Loucy (cell line): ENCODE measurements around the gene PTER.

Experiments
- H2AFZ ChIP-seq: fragments of 200-600 bp; sonication (generic); 2 replicates; pipeline ENCODE4 v1.6.0; 2016; ENCODE audit warnings: antibody characterized with exemption, mild to moderate bottlenecking, low read length, moderate library complexity
- H3F3A ChIP-seq: fragments of 200-600 bp; 2 replicates; pipeline ENCODE4 v1.6.0; 2016; ENCODE audit warnings: antibody characterized with exemption, low read depth, mild to moderate bottlenecking
- H3K27me3 ChIP-seq: fragments of 200-600 bp; sonication (generic); 2 replicates; pipeline ENCODE4 v1.6.1; 2014; ENCODE audit warnings: low read length, mild to moderate bottlenecking; ENCODE audit not compliant: insufficient read depth, poor library complexity, severe bottlenecking
- H3K36me3 ChIP-seq: fragments of 200-600 bp; sonication (generic); 2 replicates; pipeline ENCODE4 v1.6.1; 2016; ENCODE audit warnings: low read length; ENCODE audit not compliant: insufficient read depth
- H3K4me1 ChIP-seq: fragments of 200-600 bp; sonication (generic); 2 replicates; pipeline ENCODE4 v1.5.1; 2014; ENCODE audit warnings: low read length, mild to moderate bottlenecking; ENCODE audit not compliant: insufficient read depth, poor library complexity, severe bottlenecking
- H3K4me2 ChIP-seq: fragments of 200-600 bp; sonication (generic); 2 replicates; pipeline ENCODE4 v1.6.0; 2014; ENCODE audit warnings: antibody characterized with exemption, low read length, low read depth, mild to moderate bottlenecking; ENCODE audit not compliant: poor library complexity, severe bottlenecking
- H3K4me3 ChIP-seq: fragments of 200-600 bp; sonication (generic); 2 replicates; pipeline ENCODE4 v1.5.1; 2014; ENCODE audit warnings: low read length, mild to moderate bottlenecking, mixed read lengths; ENCODE audit not compliant: poor library complexity, severe bottlenecking
- H3K79me2 ChIP-seq: fragments of 200-600 bp; sonication (generic); 2 replicates; pipeline ENCODE4 v1.6.1; 2014; ENCODE audit warnings: low read length; ENCODE audit not compliant: insufficient read depth
- H3K9ac ChIP-seq: fragments of 200-600 bp; sonication (generic); 2 replicates; pipeline ENCODE4 v1.6.0; 2014; ENCODE audit warnings: mild to moderate bottlenecking, low read depth, low read length, moderate library complexity; ENCODE audit not compliant: poor library complexity, severe bottlenecking
- H3K9me2 ChIP-seq: fragments of 200-600 bp; sonication (generic); replicated peaks from 2 replicates; pipeline ENCODE4 v1.6.1; 2016; ENCODE audit warnings: low read depth, low read length, mixed read lengths
- H3K9me3 ChIP-seq: fragments of 200-600 bp; sonication (generic); 2 replicates; pipeline ENCODE4 v1.6.1; 2014; ENCODE audit warnings: mild to moderate bottlenecking, antibody characterized with exemption, low read length, low read depth; ENCODE audit not compliant: insufficient read depth
- H4K20me1 ChIP-seq: fragments of 200-600 bp; sonication (generic); 2 replicates; pipeline ENCODE4 v1.6.0; 2014; ENCODE audit warnings: antibody characterized with exemption, low read length, mild to moderate bottlenecking; ENCODE audit not compliant: insufficient read depth, poor library complexity, severe bottlenecking
- CTCF ChIP-seq: fragments of 200-600 bp; sonication (generic); conservative IDR thresholded peaks from 2 replicates; pipeline ENCODE4 v1.5.1; 2014; ENCODE audit warnings: mild to moderate bottlenecking, antibody characterized with exemption, low read length
- EZH2phosphoT487 ChIP-seq: fragments of 200-600 bp; IDR thresholded peaks from 2 replicates; pipeline ENCODE4 v1.6.1; 2018; ENCODE audit warnings: antibody characterized with exemption, mild to moderate bottlenecking, moderate library complexity, borderline replicate concordance

PTER gene

GRCh38 chr10:16521311-16522016, 84.7 kb downstream of the PTER start, which contains the start of gene C1QL3:
Gene C1QL3 (minus strand): TSS chr10:16521879. CDS start chr10:16521065, 814 bp downstream.
- H3K27me3 ChIP-seq: no peaks in the 10 kb centered on the region
- H3F3A ChIP-seq: no peaks in the 10 kb centered on the region
- H3K4me1 ChIP-seq: no peaks in the 10 kb centered on the region
- H3K4me2 ChIP-seq: no peak within 1 kb of the TSS
- H3K9ac ChIP-seq: no peak within 1 kb of the TSS
- no peaks in the 10 kb centered on the region for H3K9me2 ChIP-seq
- H2AFZ ChIP-seq: no peak within 1 kb of the TSS
- H3K79me2 ChIP-seq: no peaks in the 10 kb centered on the region
- no peak within 1 kb of the TSS for H3K4me3 ChIP-seq
- TF ChIP-seq EZH2phosphoT487 (no peak), CTCF (no peak)
- H4K20me1 ChIP-seq: no peaks in the 10 kb centered on the region
- H3K9me3 ChIP-seq: no peaks in the 10 kb centered on the region
- no peaks in the 10 kb centered on the region for H3K36me3 ChIP-seq

GRCh38 chr10:16527452-16527851, 90.6 kb downstream of the PTER start:
- no peaks in the 10 kb centered on the region for H3F3A ChIP-seq
- no peak overlapping the region for H3K9ac ChIP-seq
- H2AFZ ChIP-seq: no peak overlapping the region
- no peaks in the 10 kb centered on the region for H3K27me3 ChIP-seq
- H3K9me2 ChIP-seq: no peaks in the 10 kb centered on the region
- H3K36me3 ChIP-seq: no peaks in the 10 kb centered on the region
- H3K79me2 ChIP-seq: no peaks in the 10 kb centered on the region
- no peak for TF ChIP-seq CTCF
- no peak for TF ChIP-seq EZH2phosphoT487
- no peaks in the 10 kb centered on the region for H3K4me1 ChIP-seq
- no peak overlapping the region for H3K4me2 ChIP-seq
- H3K9me3 ChIP-seq: no peaks in the 10 kb centered on the region
- H3K4me3 ChIP-seq: no peak overlapping the region
- H4K20me1 ChIP-seq: no peaks in the 10 kb centered on the region

- Histone ChIP-seq H4K20me1 (no peaks in the 10 kb centered on the region), H3K36me3 (no peaks in the 10 kb centered on the region), H3K79me2 (no peaks in the 10 kb centered on the region), H3K9me3 (no peaks in the 10 kb centered on the region), H3K4me2 (no peak overlapping the region), H3K27me3 (no peaks in the 10 kb centered on the region), H3K9me2 (no peaks in the 10 kb centered on the region), H3K4me1 (no peaks in the 10 kb centered on the region), H3K4me3 (no peak overlapping the region), H3F3A (no peaks in the 10 kb centered on the region), H2AFZ (no peak overlapping the region), H3K9ac (no peak overlapping the region)
- TF ChIP-seq CTCF (no peak), EZH2phosphoT487 (no peak)
These were observed 93.0 kb downstream of the PTER start for GRCh38 chr10:16529853-16530252.
